Measurements from ENCODE around the gene DNM1.

Gene DNM1

DNA sequence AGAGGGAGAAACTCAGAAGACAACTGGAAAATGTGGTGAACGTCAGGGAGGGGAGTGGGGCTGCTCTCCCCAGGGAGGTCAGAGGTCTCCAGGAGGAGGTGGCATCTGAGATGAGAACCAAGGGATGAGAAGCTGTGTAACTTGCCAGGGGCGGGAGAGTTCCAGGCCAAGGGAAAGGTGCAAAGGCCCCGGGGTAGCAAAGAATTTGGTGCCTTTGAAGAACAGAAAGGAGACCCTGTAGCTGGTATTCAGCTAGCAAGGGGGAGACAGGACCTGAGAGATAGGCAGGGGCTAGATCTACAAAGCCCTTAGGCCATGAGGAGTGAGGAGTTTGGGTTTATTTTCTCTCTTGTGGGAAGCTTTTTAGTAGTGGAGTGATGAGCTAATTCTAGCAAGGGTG, 3.3 kb downstream of the DNM1 start:
- DNase-seq, result no peak

DNA sequence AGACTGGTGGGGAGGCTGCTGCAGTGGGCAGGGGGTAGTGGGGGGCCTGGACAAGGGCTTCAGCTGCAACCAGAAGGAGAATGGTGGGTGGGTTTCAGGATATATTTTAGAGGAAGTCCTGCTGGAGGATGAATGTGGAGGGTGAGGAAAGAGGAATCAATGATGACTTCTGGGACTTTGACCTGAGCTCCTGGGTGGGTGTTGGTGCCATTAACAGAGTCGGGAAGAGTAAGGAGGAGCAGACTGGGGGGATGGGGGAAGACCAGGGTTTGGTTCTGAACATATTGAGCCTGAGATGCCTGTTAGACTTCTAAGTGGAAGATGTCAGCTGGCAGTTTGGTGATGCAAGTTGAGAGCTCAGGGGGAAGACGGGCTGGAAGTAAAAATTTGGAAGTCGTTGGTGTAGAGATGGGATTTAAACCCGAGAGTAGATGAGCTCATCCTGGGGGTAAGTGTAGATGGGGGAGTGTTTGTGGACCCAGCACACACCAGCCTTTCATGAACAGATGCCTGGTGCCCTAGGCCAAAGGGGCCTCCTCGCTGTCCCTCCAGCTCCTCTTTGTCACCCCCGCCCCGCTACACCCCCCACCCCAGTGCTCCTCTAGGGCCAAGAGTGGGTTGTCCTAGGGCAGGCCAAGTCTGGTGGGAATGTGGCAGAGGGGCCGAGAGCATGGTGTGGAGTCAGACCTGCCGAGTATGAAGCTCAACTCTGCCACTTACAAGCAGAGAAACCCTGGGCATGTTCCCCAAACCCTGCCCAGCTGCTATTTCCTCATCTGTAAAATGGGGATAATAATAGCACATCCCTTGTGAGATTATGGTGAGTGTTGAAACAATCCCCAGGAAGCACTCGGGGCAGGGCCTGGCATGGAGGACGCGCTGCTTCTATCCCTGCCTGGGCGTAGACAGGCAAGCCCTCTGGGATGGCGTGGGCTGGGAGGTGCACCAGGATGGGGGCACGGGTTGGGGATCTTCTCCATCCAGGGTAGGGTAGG, 4.0 kb downstream of the DNM1 start:
- DNase-seq, result peak in 1 of 2 experiments; percentile 16

DNA sequence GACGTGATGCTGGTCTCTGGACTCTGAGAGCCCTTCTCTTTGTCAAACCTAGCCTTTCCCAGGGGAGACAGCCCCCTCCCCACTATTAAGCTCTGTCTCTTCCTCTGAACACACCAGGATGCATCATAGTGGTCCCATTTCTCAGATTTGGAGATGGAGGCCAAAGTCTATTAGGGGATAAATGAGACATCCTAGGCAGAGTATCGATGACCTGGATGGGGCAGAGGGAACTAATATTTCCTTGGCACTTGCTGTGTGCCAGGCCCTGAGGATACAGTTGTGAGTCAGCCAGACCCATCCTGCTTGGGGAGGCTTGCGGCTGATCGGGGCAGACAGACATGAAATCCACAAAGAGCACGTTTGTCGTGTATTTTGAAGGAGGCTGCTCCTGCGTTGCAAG, 5.2 kb downstream of the DNM1 start:
- DNase-seq, result no peak

DNA sequence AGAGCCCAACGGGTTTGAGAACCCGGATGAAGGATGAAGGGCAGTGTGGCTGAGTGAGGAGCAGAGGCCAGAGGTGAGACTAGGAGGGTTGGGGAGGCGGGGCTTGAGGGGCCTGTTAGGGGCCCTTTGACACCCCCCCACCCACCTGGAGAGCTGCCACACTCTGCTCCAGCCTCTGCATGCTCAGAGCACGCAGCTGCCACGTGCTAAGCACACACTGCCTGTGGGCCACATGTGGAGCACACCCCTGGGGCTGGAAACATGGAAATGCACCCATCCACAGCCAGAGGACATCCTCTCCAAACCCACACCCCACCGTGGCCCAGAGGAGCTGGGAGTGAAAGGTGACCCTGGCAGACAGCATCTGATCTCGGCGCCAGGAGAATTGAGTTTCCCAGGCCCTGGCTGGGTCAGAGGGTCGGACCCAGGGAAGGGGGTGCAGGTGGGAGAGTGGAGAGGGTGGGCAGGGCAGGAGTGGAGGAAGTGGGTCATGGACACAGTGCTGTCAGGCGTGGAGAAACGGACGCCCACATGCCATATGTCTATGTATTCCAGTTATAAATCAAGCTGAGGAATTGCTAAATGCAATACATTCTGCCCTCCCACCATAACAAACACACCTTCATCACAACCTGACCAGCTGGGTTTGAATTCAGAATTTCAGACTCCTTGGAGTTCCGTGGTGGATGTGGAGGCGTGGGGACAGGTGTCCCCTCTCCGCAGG, 5.9 kb downstream of the DNM1 start:
- DNase-seq, result no peak

DNA sequence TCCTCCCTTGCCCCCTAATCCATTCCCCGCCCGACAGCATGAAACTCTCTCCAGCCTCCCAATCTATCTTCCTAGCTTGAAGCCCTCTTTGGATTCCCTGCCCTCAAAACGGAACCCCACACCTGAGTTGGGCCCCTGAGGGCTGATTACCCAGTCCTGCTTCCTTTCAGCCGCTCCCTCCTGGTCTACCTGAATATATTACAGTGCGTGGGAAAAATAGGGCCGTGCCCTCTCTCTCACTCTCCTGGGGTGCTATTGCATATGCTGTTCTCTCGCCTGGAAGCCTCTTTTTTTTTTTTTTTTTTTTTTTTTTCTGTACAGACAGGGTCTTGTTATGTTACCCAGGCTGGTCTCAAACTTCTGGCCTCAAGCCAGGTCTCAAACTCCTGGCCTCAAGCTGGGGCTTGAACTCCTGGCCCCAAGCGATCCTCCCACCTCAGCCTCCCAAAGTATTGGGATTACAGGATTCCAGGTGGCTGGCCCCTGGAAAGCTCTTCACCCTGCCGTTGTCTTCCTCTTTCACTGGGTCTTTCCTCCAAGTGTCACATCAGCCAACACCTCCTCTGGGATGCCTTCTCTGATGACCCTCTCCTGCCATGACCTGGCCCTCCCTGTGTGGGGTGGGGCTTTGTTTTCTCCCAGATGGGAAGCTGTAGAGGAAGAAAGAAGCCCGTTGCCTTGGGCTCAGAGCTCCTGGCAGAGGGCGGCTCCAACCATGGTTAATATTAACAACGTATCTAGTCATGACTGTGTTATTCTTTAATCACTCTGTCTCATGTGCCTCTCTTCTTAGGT, 8.2 kb downstream of the DNM1 start:
- no peak for DNase-seq

DNA sequence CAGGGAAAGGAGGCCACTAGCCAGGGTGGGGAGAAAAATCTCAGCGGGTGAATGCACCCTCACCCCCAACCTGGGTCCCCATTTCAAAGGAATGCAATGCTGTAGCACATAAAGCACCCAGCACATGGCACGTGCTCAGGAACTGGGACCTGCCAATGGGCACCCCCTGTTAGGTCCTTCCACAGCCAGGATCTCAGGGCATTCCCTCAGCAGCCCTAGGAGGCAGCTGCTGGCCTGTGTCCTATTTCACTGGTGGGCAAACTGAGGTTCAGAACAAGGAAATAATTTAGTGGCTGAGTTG, 8.8 kb downstream of the DNM1 start:
- no peak for DNase-seq

DNA sequence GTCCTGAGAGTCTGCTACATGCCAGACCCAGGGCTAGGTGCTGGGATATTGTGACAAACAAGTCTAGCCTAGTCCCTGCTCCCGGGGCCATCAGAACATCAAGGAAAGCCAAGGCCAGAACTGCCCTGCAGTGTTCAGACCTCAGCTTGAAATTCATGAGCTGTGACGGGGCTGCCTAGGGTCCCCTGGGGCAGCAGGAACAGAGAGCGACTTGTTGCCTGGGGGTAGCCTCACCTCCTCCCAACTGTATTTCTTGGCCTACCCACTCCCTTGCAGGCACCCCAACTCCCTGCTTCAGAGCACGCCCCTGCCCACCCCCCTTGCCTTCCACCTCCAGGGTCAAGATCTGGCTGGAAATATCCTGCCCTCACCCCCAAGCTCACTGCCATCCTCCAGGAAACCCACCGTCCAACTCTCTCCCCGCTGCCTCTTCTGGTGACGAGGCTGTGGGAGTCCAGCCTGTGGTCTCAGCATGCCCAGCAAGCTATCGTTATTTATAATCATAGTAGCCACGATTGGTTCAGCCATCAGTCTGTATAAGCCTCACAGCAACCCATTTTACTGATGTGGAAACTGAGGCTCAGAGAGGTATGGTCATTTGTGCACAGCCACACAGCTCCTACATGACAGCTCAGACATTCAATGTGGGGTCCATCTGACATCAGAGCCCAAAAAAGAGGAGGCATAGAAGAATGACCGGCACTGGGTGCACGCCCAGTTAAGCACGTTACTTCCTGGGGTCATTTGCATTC, 10.7 kb downstream of the DNM1 start:
- DNase-seq, result no peak

DNA sequence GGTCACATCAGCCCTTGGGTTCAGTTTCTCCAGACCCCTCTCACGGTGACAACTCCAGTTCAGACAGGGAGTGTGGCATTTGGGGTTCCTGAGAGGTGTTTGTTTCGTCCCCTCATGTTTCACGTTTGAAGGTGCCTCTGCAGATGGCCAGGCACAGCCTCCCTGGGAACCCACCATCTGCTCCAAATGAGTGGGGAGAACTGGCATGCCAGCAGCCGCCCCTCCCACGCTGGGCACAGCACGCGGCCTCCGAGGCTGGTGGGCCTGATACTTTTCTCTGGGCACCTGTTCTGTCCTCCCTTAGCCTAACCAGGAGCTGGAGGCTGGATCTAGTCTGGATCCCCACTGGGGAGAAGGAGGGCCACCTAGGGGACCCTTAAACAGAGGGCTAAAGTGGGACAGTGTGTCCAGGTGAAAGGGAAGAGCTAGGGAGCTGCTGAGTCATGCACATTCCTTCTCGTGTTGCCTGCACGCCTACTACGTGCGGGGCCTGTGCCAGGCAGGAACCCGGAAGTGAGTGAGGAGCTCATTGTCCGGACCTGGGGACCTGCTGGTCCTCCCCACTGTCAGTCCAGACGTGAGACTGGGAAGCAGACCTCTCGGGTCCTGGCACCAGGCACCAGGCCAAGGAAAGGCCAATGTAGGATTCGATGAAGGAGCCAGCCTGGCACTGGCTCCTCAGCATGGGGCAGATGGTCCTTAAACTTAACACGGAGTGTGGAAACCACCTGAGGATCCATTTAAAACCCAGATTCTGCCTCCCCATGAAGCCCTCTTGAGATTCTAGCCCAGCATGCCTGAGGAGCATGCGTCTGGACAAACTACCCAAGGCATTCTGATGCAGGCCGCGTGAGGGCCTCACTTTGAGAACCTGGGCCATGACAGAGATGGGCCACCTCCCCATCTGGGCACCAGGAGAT, 11.7 kb downstream of the DNM1 start:
- peak; percentile 72 to 80 for DNase-seq

DNA sequence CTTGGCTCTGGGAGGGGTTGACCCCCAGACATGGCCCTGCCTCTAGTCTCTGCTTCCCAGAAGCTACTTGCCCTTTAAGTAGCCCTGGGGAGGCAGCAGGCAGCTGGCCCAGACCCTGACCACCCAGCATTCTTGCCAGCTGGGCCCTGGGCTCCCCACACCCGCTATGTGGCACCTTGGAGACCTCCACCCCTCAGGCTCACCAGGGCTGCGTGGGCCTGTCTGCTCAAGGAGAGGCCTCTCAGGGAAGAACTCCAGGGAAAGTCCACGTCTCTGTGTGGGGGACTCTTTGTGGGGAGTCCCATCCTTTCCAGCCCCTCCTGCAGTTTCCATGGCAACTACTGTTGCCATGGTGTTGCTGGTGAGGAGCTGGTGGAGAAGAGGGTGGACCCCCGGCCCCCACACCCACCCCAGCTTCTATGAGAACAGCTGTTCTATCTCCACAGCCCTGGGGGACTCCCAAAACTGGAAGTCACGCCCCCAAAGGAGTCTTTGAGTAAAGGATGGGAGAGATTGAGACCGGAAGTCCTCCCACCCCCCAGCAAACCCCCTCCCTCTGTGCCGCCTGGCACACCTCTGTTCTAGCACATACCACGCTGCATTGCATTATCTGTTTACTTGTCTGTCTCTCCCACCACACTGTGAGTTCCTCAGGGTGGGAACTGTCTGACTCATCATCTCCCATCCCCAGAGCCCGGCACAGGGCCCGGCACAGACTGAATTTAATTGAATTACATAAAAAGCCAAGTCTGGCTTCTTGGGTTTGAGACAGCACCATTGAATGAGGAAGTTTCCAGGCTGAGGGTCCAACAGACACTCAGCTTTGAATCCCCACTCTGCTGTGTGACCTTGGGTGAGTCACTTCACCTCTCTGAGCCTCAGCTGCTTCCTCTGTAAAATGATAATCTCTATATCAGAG, 12.6 kb downstream of the DNM1 start:
- DNase-seq, result no peak

DNA sequence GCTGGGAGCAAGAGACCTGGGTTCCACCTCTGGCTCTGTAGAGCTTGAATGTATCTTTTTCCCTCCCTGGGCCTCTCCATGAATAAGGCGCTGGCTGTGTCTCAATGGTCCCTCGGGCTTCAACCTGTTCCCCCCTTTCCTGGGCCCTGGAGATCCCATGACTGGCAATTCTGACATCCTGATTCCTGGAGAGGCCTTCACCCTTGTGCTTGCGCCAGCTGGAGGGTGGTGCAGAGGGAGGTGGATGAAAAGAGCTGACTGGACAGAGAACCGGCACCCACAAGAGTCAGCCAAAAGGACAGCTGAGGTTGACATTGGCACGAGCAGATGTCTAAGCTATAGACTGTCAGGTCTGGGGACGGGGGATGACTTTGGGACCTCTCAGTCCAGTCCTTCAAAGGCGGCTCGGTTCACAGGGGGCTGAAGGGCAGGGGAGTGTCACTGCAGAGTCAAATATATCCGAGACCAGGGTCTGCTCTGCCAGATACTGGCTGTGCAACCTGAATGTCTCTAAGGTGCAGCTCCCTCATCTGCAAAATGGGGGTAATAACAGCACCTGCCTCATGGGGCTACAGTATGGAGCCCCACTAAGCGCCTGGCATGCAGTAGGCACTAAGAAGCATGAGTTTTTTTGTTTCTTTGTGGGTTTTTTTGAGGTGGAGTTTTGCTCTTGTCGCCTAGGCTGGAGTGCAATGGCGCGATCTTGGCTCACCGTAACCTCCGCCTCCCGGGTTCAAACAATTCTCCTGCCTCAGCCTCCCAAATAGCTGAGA, 13.8 kb downstream of the DNM1 start:
- DNase-seq, result no peak

DNA sequence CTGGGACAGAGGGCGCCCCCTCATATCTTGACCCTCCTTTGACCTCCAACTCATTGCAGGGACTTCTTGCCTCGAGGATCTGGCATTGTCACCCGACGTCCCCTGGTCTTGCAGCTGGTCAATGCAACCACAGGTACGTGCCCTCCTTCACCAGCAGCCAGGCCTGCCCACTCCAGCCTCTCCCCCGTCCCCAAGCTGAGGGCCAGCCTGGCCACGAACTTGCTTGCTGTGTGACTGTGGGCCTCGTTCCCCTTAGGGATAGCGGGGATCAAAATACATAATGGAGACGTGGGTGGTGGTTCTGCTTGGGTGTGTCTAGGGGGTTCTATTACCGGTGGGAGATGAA, 15.0 kb downstream of the DNM1 start:
- no peak for DNase-seq

DNA sequence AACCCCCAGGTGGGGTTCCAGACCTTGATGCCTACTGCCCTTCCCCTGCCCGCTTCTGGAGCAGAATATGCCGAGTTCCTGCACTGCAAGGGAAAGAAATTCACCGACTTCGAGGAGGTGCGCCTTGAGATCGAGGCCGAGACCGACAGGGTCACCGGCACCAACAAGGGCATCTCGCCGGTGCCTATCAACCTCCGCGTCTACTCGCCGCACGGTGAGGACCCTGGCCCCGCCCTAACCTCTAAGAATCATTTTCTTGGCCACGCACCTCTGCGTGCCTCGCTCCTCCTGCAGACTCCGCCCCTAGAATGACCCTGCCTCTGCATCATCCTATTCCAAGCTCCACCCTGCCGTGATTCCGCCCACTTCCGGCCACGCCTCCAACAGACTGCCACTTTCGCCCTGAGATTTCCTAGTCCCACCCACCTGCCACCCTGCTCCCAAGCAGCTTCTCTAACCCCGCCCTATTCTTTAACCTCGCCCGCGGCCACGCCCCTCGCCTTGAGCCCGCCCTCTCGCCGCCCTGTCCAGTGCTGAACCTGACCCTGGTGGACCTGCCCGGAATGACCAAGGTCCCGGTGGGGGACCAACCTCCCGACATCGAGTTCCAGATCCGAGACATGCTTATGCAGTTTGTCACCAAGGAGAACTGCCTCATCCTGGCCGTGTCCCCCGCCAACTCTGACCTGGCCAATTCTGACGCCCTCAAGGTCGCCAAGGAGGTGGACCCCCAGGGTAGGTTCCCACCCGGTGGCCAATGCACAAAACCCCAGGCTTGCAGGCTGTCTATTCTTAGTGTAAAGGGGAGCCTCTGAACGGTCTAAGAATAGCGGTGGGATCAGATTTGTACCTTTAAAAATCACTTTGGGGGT, 15.6 kb downstream of the DNM1 start:
- DNase-seq, result no peak

DNA sequence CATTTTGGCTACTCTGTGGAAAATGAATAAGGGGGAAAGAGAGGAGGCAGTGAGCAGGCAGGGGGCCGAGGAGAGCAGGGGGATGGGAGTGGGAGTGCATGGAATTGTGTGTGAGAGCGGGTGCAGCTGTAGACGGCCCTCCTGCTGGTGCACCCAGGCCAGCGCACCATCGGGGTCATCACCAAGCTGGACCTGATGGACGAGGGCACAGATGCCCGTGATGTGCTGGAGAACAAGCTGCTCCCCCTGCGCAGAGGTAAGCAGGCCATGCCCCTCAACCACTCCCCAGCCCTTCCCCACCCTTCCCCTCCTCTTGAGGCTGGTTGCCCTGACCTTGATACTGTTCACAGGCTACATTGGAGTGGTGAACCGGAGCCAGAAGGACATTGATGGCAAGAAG, 16.7 kb downstream of the DNM1 start:
- DNase-seq, result no peak

DNA sequence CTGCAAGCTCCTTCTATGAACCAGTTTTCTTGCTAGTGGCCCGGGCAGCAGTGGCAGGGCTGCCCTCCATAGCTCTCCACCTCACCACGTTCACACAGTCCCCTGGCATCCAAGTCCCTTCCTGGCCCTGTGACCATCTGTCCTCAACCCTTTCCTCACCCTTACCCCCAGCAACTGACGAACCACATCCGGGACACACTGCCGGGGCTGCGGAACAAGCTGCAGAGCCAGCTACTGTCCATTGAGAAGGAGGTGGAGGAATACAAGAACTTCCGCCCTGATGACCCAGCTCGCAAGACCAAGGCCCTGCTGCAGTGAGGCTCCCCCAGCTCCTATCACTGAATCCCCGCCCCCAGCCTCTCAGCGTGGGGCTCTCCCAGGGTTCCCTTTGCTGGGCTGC, 18.8 kb downstream of the DNM1 start:
- no peak for DNase-seq

DNA sequence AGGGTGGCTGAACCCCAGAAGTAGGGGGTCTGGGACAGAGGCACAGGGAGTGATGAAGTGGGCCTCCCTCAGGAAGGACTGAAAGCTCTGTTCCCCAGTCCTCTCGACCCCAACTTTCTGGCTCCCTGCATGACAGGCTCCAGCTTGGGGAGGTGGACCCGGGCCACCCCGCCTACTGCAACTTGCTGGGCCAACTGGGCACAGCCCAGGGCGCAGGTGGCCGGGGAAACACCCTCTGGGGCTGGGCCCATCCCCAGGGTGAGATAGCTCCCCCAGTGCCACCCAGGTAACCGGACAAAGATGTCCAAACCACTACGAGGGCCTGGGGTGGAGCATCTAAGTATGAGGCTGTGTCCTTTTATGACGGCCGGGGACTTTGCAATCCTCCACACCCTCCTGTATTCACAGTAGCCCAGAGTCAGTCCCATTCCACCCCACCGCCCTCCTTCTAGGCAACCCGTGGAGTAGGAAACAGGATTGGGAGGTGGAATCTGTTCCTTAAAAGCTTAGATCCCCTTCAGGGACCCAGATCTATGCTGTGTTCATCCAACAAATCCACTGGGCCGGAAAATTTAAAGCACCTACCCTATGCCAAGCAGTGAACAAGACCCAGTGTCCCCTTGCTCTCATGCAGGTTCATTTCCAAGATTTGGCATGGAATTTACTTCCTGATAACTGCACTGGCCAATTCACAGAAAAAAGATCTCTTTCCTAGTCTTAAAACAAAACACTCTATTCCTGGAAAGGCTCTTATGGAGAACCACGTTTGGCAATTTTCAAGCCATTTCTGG, 19.9 kb downstream of the DNM1 start:
- DNase-seq, result no peak

DNA sequence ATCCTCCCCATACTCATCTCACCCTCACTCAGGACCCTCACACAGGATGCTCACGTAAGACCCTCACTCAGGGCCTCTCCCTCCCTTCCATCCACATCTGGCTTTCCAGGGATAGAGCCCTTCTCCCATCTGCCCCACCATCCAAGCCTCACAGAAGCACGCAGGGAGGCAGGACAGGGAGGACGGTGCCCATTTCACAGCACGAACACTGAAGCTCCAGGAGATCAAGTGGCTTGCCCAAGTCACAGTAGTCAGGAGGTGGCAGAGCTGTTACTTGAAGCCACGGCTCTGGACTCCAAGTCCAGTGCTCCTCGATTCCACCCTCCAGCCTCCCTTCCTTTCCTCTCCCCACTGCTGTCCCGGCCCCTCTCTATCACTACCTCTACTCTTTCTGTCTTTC, 21.7 kb downstream of the DNM1 start:
- DNase-seq, result no peak

DNA sequence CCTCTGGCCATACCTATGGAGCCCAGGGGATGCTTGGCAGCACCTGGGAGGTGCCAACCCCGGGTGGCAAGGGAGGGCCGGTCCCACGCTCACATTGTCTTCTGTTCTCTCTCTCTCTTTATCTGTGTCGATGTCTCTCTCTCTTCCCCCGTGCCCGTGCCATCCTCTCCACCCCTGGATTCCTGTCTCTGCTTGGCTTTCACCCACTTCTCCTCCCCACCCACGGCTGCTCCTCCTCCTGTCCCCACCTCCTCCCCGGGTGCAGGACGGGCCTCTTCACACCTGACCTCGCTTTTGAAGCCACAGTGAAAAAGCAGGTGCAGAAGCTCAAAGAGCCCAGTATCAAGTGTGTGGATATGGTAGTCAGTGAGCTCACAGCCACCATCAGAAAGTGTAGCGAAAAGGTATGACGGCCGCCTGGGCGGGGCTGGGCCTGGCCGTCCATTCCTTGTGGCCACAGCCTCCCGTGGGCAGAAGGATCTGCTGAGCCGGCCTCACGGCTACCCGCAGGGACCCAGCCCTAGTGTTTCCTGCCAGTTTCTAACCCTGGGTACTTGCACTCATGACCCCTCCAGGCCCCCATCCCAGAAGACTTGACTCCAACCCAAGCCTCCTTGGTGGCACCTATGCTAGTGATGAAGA, 22.7 kb downstream of the DNM1 start:
- DNase-seq, result no peak

All from NCI-H524 (cell line).